GM12875 (cell line): ENCODE measurements around the gene TMBIM4.

Source experiments
- H3K4me3 ChIP-seq: one replicate; pipeline ENCODE4 v1.5.1; 2011; ENCODE audit warnings: low read depth, low read length, control low read depth
- TF ChIP-seq, protein P1 (sequence below): IDR thresholded peaks from 2 replicates; pipeline ENCODE4 v1.5.1; 2011; ENCODE audit warnings: low read depth, mild to moderate bottlenecking, control low read depth, inconsistent platforms, low read length, moderate library complexity, borderline replicate concordance; ENCODE audit not compliant: insufficient read depth

Gene TMBIM4

DNA sequence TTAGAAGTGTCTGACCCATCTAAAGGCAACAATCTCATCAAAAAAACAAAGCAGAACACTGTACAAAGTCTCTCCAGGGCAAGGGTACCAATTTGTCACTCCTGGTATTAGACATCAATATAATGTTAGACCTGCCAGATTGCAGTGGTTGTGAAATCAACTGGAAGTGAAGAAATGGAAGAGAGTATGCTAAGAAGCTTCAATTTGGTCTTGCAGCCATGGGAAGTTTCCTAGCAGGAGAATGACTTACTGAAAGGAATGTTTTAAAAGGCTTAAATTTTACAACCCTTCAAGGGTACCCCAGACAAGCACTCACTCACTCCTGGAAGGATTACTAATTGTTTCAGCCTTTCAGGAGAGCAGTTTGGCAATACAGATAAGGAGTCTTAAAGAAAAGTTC lies 58.2 kb downstream of the TMBIM4 start:
- no peak overlapping the region for H3K4me3 ChIP-seq
- TF ChIP-seq, protein P1, sequence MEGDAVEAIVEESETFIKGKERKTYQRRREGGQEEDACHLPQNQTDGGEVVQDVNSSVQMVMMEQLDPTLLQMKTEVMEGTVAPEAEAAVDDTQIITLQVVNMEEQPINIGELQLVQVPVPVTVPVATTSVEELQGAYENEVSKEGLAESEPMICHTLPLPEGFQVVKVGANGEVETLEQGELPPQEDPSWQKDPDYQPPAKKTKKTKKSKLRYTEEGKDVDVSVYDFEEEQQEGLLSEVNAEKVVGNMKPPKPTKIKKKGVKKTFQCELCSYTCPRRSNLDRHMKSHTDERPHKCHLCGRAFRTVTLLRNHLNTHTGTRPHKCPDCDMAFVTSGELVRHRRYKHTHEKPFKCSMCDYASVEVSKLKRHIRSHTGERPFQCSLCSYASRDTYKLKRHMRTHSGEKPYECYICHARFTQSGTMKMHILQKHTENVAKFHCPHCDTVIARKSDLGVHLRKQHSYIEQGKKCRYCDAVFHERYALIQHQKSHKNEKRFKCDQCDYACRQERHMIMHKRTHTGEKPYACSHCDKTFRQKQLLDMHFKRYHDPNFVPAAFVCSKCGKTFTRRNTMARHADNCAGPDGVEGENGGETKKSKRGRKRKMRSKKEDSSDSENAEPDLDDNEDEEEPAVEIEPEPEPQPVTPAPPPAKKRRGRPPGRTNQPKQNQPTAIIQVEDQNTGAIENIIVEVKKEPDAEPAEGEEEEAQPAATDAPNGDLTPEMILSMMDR: no peak

DNA sequence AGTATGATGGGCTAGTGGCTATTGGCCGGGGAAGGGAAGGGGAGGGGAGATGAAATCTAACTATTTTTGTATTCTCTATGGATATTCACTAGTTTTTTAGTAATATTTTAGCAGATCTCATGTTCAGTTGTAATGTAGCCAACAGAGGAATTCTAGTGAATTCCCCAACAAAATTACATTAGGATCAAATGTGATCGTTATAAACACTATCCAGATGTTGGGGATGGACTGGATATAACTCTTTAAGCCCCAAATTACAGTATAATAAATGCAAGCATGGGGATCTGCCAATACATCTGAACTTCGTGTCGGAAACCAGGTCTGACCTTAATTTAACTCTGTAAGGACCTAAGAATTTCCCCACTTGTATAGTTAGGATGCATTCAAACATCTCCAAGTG lies 60.7 kb downstream of the TMBIM4 start:
- TF ChIP-seq, protein P1: no peak
- no peak overlapping the region for H3K4me3 ChIP-seq

DNA sequence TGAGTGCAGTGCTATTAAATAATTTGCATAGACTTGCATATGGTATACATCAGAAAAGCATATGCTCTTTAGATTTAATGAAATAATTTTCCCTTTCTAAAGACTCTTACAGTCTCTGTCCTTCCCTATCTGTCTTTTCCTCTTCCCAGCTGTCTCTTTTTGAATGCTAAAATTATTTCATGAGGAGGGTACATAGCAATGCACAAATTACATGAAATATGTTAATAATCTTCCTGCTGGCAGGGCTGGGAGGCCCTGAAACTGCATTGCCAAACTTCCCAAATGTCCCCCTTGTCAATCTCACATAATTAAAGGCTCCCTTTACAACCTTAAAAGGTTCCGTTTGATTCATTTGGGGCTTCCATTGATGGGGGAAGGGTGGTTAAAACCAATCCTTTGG lies 61.4 kb downstream of the TMBIM4 start:
- TF ChIP-seq, protein P1: no peak
- no peak overlapping the region for H3K4me3 ChIP-seq

DNA sequence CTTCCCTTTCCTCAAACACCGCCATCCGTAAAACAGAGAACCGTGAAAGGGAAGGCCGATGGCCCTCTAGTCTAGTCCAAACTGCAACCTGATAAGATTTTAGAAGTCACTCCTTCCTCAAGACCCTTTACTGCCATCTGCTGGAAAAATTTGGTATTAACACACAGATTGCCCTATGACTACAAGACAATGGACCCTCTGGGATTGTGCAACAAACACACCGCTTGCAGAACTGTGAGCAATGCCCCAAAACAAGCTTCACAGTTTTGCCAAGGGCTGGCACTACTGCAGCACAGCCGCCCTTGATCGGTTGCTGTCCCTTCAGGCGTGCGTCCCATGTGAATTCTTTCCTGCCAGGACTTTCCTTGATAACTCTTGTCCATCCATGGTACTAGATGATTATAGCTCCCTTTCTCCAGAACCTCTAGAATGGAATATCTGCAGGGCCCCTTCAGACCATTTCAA lies 62.3 kb downstream of the TMBIM4 start:
- H3K4me3 ChIP-seq: no peak overlapping the region
- TF ChIP-seq, protein P1: peak; percentile 47; the same call in 1 of the 2 replicates

DNA sequence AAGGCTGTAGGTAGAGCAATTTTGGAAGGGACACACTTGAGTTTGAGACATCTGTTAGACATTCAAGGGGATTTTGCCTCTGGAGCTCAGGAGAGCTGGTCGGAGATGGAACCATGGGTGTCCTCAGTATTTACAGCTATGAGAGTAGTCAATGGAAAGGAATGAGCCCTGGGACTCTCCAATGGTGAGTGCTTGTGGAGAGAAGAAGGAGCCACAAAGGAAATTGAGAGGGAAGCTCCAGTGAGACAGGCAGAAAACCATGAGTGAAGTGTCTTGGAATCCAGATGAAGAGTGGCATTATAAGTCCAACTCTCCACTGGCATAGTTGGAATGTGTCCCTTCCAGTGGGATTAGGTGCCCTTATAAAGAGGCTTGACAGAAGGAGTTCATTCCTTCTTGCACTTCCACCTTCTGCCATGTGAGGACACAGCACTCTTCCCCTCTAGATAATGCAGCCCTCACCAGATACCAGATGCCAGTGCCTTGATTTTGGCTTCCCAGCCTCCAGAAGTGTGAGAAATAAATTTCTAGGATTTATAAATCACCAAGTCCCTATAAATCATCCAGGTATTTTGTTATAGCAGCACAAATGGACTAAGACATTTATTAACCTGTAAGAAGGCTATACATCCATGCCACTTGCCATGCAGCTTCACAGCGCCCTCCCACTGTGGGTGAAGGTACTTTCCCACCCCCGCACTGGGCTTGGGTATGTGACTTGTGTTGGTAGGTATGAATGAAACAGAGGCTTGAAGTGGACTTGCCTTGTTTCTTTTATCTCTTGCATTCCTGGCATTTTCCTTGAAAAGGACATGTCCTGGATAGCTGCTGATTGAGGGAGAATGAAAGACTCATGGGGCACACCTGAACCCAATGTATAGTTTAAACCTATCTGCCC lies 66.5 kb downstream of the TMBIM4 start:
- TF ChIP-seq, protein P1: peak; percentile 23; the same call in 1 of the 2 replicates
- H3K4me3 ChIP-seq: no peak overlapping the region

DNA sequence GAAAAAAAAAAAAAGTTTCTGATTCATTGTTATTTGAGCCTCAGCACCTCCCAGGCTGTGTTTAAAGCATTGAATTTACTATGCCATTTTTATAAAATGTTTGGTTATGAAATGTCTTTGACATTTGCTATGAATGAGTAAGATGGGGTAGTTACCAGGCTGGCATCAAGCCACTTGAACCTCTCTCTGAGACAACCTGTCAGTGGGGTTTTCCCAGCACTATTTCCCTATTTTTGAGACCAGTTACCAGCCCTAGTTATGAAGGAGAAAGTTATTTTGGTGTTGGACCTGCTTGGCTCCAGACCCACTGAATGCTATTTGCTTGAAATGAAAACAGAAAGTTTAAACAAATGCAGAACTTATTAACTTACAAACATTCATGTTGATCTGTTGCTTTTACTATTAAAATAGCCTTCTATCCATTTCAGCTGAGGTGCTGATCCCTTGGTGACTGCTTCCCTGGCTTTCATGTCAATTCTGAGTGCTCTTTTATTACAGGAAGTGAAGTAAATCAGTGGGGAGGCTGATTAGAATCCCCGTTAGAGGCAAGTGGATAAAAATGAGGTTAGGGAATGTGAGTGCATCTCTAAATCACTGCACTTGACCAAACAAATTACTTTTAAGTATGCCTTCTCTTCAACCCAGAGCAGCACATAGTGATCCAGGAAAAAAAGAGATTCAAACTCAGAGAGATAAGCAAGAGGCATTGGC lies 77.1 kb downstream of the TMBIM4 start:
- TF ChIP-seq, protein P1: no peak

DNA sequence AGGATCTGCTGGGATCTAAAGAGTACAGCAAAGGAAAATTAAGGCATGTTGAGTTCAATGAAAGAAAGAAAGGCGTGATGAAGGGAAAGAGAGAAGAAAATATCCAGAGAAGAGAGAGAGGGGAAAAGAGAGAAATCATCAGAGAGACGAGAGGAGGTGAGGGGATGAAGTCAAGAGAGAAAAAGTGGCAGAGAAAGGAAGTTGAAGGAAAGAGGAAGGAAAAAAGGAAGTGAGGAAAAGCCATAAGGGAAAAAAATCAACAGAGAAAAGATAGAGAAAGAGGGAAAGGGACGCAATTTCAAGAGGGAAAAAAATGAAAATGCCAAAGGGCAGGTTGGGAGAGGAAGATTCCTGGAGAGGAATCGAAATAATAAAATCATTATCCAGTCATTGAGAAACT lies 79.6 kb downstream of the TMBIM4 start:
- no peak overlapping the region for H3K4me3 ChIP-seq
- TF ChIP-seq, protein P1: no peak

More for the DNA sequence above, 77.1 kb downstream of the TMBIM4 start:
- no peak overlapping the region for H3K4me3 ChIP-seq
